OCI-LY7 (cell line): ENCODE data around the gene FOSB. TPM values are rescaled to one million over a fixed set of nuclear protein-coding genes. Genes with fewer than 3 reads are reported as not detected.

Source experiments
- BruUV-seq: library from RNA; stranded (reverse); fragments of 400-500 nt; replicated peaks from 2 replicates; lab custom pipeline; 2021; lab: Mats Ljungman, UMichigan
- CTCF ChIA-PET: fragments of 300-600 bp; sonication (Branson Sonifier 250); formaldehyde crosslinking; loops from one replicate; lab custom pipeline; 2022; ENCODE audit warnings: antibody characterized with exemption; ENCODE audit not compliant: unreplicated experiment; lab: Charles Lee
- POLR2A ChIA-PET: fragments of 300-600 bp; sonication (Branson Sonifier 250); formaldehyde crosslinking; loops from one replicate; lab custom pipeline; 2022; ENCODE audit warnings: antibody characterized with exemption; lab: Charles Lee
- DNase-seq: peaks from one replicate; pipeline ENCODE4 v3.0.0-alpha.2; 2015; ENCODE audit warnings: low spot score
- H2AFZ ChIP-seq: fragments of 200-600 bp; sonication (generic), shearing (Covaris generic); 2 replicates; pipeline ENCODE4 v1.6.1; 2014; ENCODE audit warnings: mild to moderate bottlenecking, antibody characterized with exemption, low read length, moderate library complexity
- H3K27ac ChIP-seq: fragments of 200-600 bp; sonication (generic); 2 replicates; pipeline ENCODE4 v1.5.1; 2014; ENCODE audit warnings: mixed run types, low read depth, mild to moderate bottlenecking, moderate library complexity, low read length, inconsistent platforms; ENCODE audit not compliant: poor library complexity, severe bottlenecking
- H3K36me3 ChIP-seq: fragments of 200-600 bp; sonication (generic); 2 replicates; pipeline ENCODE4 v1.6.1; 2014; ENCODE audit warnings: mild to moderate bottlenecking, antibody characterized with exemption, low read length, moderate library complexity, mixed read lengths; ENCODE audit not compliant: insufficient read depth
- H3K4me1 ChIP-seq: fragments of 200-600 bp; sonication (generic); 2 replicates; pipeline ENCODE4 v1.5.1; 2014; ENCODE audit warnings: mild to moderate bottlenecking, low read length; ENCODE audit not compliant: insufficient read depth, poor library complexity, severe bottlenecking
- H3K4me2 ChIP-seq: fragments of 200-600 bp; sonication (generic); 2 replicates; pipeline ENCODE4 v1.6.1; 2014; ENCODE audit warnings: mild to moderate bottlenecking, low read length
- H3K4me3 ChIP-seq: fragments of 200-600 bp; sonication (generic); 2 replicates; pipeline ENCODE4 v1.5.1; 2014; ENCODE audit warnings: mild to moderate bottlenecking, low read depth, low read length; ENCODE audit not compliant: poor library complexity, severe bottlenecking
- H3K79me2 ChIP-seq: fragments of 200-600 bp; sonication (generic); 2 replicates; pipeline ENCODE4 v1.6.1; 2016; ENCODE audit warnings: low read depth, mild to moderate bottlenecking, low read length, moderate library complexity, mixed read lengths; ENCODE audit not compliant: insufficient read depth
- H3K9me2 ChIP-seq: fragments of 200-600 bp; sonication (generic); 2 replicates; pipeline ENCODE4 v1.6.1; 2016; ENCODE audit warnings: mild to moderate bottlenecking, low read length, mixed read lengths; ENCODE audit not compliant: insufficient read depth
- H3K9me3 ChIP-seq: fragments of 200-600 bp; sonication (generic); 2 replicates; pipeline ENCODE4 v1.6.1; 2014; ENCODE audit warnings: mild to moderate bottlenecking, mixed run types, low read length, mixed read lengths
- H4K20me1 ChIP-seq: fragments of 200-600 bp; sonication (generic); 2 replicates; pipeline ENCODE4 v1.6.1; 2014; ENCODE audit warnings: mild to moderate bottlenecking, antibody characterized with exemption, low read length, moderate library complexity, mixed read lengths; ENCODE audit not compliant: insufficient read depth
- CTCF ChIP-seq: fragments of 200-600 bp; sonication (generic); conservative IDR thresholded peaks from 2 replicates; pipeline ENCODE4 v1.5.1; 2014; ENCODE audit warnings: mild to moderate bottlenecking, antibody characterized with exemption, low read length, moderate library complexity, mixed read lengths
- EZH2phosphoT487 ChIP-seq: fragments of 200-600 bp; sonication (generic); IDR thresholded peaks from 2 replicates; pipeline ENCODE4 v1.6.1; 2018; ENCODE audit warnings: low read depth, borderline replicate concordance, mild to moderate bottlenecking, mixed run types, antibody characterized with exemption, low read length, moderate library complexity, mixed read lengths
- intact Hi-C: fragments of 100-400 bp; cut with micrococcal nuclease; formaldehyde crosslinking; loops from one replicate; pipeline ENCODE4 v1.10.0; 2022; ENCODE audit not compliant: unreplicated experiment
- total RNA-seq, 2 experiments: library from RNA; depleted of rRNA in 1 of 2; stranded (reverse); fragments of >200 nt in 1 of 2; shearing (Covaris generic) in 1 of 2; gene quantifications; 2 replicates each; pipeline ENCODE4 v1.2.3, GENCODE V29; 2014 to 2022

FOSB gene
- total RNA-seq, 2 experiments from 2014 or later, result 2.3 to 2.4 TPM

- ChIA-PET POLR2A (no interaction called here), CTCF (no interaction called here)
- no peak for DNase-seq
- intact Hi-C loops, result no loop called here
- Histone ChIP-seq H3K27ac (no peak overlapping the region), H3K4me2 (no peak overlapping the region), H3K36me3 (peaks cover 18% of the 10 kb centered on the region), H3K9me3 (no peaks in the 10 kb centered on the region), H4K20me1 (peaks cover 13% of the 10 kb centered on the region), H3K4me3 (no peak overlapping the region), H2AFZ (no peak overlapping the region), H3K79me2 (no peaks in the 10 kb centered on the region; the same call in 1 of the 2 replicates), H3K9me2 (no peaks in the 10 kb centered on the region), H3K4me1 (peaks cover 22% of the 10 kb centered on the region)
- BruUV-seq, result no TSS peak
- TF ChIP-seq EZH2phosphoT487 (no peak), CTCF (no peak)
Observed at GRCh38 chr19:45517641-45518468, 50.1 kb downstream of the FOSB start.

GRCh38 chr19:45518469-45518826 is 50.7 kb downstream of the FOSB start:
- Histone ChIP-seq H4K20me1 (peaks cover 10% of the 10 kb centered on the region; the same call in 1 of the 2 replicates), H3K36me3 (peaks cover 20% of the 10 kb centered on the region), H3K9me2 (no peaks in the 10 kb centered on the region), H2AFZ (no peak overlapping the region), H3K79me2 (no peaks in the 10 kb centered on the region; the same call in 1 of the 2 replicates), H3K4me2 (no peak overlapping the region), H3K9me3 (no peaks in the 10 kb centered on the region), H3K4me3 (no peak overlapping the region), H3K27ac (no peak overlapping the region), H3K4me1 (peaks cover 24% of the 10 kb centered on the region)
- ChIA-PET POLR2A (no interaction called here), CTCF (no interaction called here)
- no peak for DNase-seq
- no TSS peak for BruUV-seq
- intact Hi-C loops, result no loop called here
- TF ChIP-seq EZH2phosphoT487, result no peak
- no peak for TF ChIP-seq CTCF
